HuH-7.5 (cell line): Measurements from ENCODE around the gene PPP2R2B.

ENCODE experiments used
- DNase-seq: peaks from one replicate; pipeline ENCODE4 v3.0.0; 2011; ENCODE audit warnings: low spot score

The PPP2R2B gene

GRCh38 chr5:146878476-146879172, at the start of gene PPP2R2B:
TSS of gene PPP2R2B (minus strand) at chr5:146878757.
- peak; percentile 43 for DNase-seq

- no peak for DNase-seq
Observed at GRCh38 chr5:146924132-146924531, 45.6 kb upstream of the PPP2R2B start.

GRCh38 chr5:146921225-146921624, 42.7 kb upstream of the PPP2R2B start:
- DNase-seq = no peak

- DNase-seq = no peak
Observed at GRCh38 chr5:146920351-146920881, 41.9 kb upstream of the PPP2R2B start.

- DNase-seq = no peak
Observed at GRCh38 chr5:146919304-146919703, 40.7 kb upstream of the PPP2R2B start.

- no peak for DNase-seq
Observed at GRCh38 chr5:146917931-146918330, 39.4 kb upstream of the PPP2R2B start.

- no peak for DNase-seq
Observed at GRCh38 chr5:146912874-146913273, 34.3 kb upstream of the PPP2R2B start.

GRCh38 chr5:146910239-146910638, 31.7 kb upstream of the PPP2R2B start:
- DNase-seq = no peak

GRCh38 chr5:146909255-146910068, 30.9 kb upstream of the PPP2R2B start:
- DNase-seq = no peak

GRCh38 chr5:146906803-146907202, 28.2 kb upstream of the PPP2R2B start:
- no peak for DNase-seq

GRCh38 chr5:146904890-146905289, 26.3 kb upstream of the PPP2R2B start:
- DNase-seq = no peak

- no peak for DNase-seq
Observed at GRCh38 chr5:146903789-146904188, 25.2 kb upstream of the PPP2R2B start.

- no peak for DNase-seq
Observed at GRCh38 chr5:146902471-146902870, 23.9 kb upstream of the PPP2R2B start.

GRCh38 chr5:146897061-146897460, 18.5 kb upstream of the PPP2R2B start:
- DNase-seq = no peak

GRCh38 chr5:146894753-146895521, 16.4 kb upstream of the PPP2R2B start:
- no peak for DNase-seq

- DNase-seq = no peak
Observed at GRCh38 chr5:146893991-146894390, 15.4 kb upstream of the PPP2R2B start.

- DNase-seq = no peak
Observed at GRCh38 chr5:146892231-146892630, 13.7 kb upstream of the PPP2R2B start.

- no peak for DNase-seq
Observed at GRCh38 chr5:146891511-146891910, 13.0 kb upstream of the PPP2R2B start.

GRCh38 chr5:146890731-146891440, 12.3 kb upstream of the PPP2R2B start:
- no peak for DNase-seq

- no peak for DNase-seq
Observed at GRCh38 chr5:146890066-146890465, 11.5 kb upstream of the PPP2R2B start.

- DNase-seq = no peak
Observed at GRCh38 chr5:146889169-146889568, 10.6 kb upstream of the PPP2R2B start.
